22Rv1 (cell line): ENCODE results near the gene USH2A.

Source experiments
- CTCF ChIP-seq: fragments of 450-650 bp; IDR thresholded peaks from 2 replicates; pipeline ENCODE4 v1.5.1; 2017; ENCODE audit warnings: mild to moderate bottlenecking
- ZFX ChIP-seq: fragments of 450-650 bp; IDR thresholded peaks from 2 replicates; pipeline ENCODE4 v1.6.1; 2017; ENCODE audit warnings: antibody characterized with exemption, borderline replicate concordance

- peak; percentile 97 for TF ChIP-seq CTCF
- TF ChIP-seq ZFX: no peak
Observed at GRCh38 chr1:216221260-216221700, 202.0 kb downstream of the USH2A start.
